HAP-1 (cell line): ENCODE measurements around the gene STUM.
"Not testable (repeated sequence)": the region's sequence is repeated elsewhere in the genome, so short reads cannot be mapped to it uniquely, and the experiment has no call there.

Experiments
- DNase-seq, 2 experiments: peaks; one replicate each; pipeline ENCODE4 v3.0.0-alpha.2; 2016 to 2020; ENCODE audit warnings: low spot score in 2 of 2
- H3K27me3 ChIP-seq: fragments of 250-450 bp; sonication (Bioruptor Pico); 2 replicates; pipeline ENCODE4 v1.5.1; 2020; ENCODE audit warnings: low read depth, mild to moderate bottlenecking, moderate library complexity
- H3K36me3 ChIP-seq: fragments of 250-450 bp; sonication (Bioruptor Pico); replicated peaks from 2 replicates; pipeline ENCODE4 v1.5.1; 2020; ENCODE audit warnings: mild to moderate bottlenecking
- H3K4me1 ChIP-seq: fragments of 250-450 bp; sonication (Bioruptor Pico); 2 replicates; pipeline ENCODE4 v1.5.1; 2020; ENCODE audit warnings: mild to moderate bottlenecking
- H3K4me3 ChIP-seq: fragments of 250-450 bp; sonication (Bioruptor Pico); 2 replicates; pipeline ENCODE4 v1.5.1; 2020; ENCODE audit warnings: mild to moderate bottlenecking, moderate library complexity
- H3K9me3 ChIP-seq: fragments of 250-450 bp; sonication (Bioruptor Pico); 2 replicates; pipeline ENCODE4 v1.5.1; 2020; ENCODE audit warnings: mild to moderate bottlenecking, moderate library complexity
- in situ Hi-C: fragments of 300-500 bp; cut with MboI; formaldehyde crosslinking; loops from 3 replicates; pipeline ENCODE4 v1.14.3; 2020; ENCODE audit warnings: low sequenced_read_pairs, inconsistent platforms, mixed read lengths

Gene STUM

GRCh38 chr1:226611301-226611700, 62.7 kb downstream of the STUM start:
- Histone ChIP-seq H3K4me3 (no peak overlapping the region), H3K9me3 (no peaks in the 10 kb centered on the region), H3K27me3 (no peaks in the 10 kb centered on the region; the same call in 1 of the 2 replicates), H3K36me3 (no peaks in the 10 kb centered on the region), H3K4me1 (peaks cover 3% of the 10 kb centered on the region)
- in situ Hi-C loops = no loop called here
- no peak for DNase-seq

GRCh38 chr1:226611980-226612379, 63.4 kb downstream of the STUM start:
- H3K4me1 ChIP-seq, in situ Hi-C loops, DNase-seq, H3K27me3 ChIP-seq, H3K9me3 ChIP-seq, H3K4me3 ChIP-seq, H3K36me3 ChIP-seq: not testable (repeated sequence)

GRCh38 chr1:226615876-226616275, 67.3 kb downstream of the STUM start:
- Histone ChIP-seq H3K4me3 (no peak overlapping the region), H3K36me3 (no peaks in the 10 kb centered on the region), H3K27me3 (no peaks in the 10 kb centered on the region; the same call in 1 of the 2 replicates), H3K4me1 (no peaks in the 10 kb centered on the region), H3K9me3 (no peaks in the 10 kb centered on the region)
- in situ Hi-C loops = no loop called here
- no peak for DNase-seq

- Histone ChIP-seq H3K9me3 (no peaks in the 10 kb centered on the region), H3K27me3 (peaks cover under 1% of the 10 kb centered on the region; the same call in 1 of the 2 replicates), H3K4me1 (no peaks in the 10 kb centered on the region), H3K36me3 (no peaks in the 10 kb centered on the region), H3K4me3 (no peak overlapping the region)
- in situ Hi-C loops = no loop called here
- DNase-seq = no peak
These were observed 68.1 kb downstream of the STUM start for GRCh38 chr1:226616636-226617035.

GRCh38 chr1:226617109-226617508, 68.5 kb downstream of the STUM start:
- in situ Hi-C loops = no loop called here
- no peaks in the 10 kb centered on the region for H3K9me3 ChIP-seq
- H3K36me3 ChIP-seq = no peaks in the 10 kb centered on the region
- no peak for DNase-seq
- H3K27me3 ChIP-seq = peaks cover 5% of the 10 kb centered on the region; the same call in 1 of the 2 replicates
- no peaks in the 10 kb centered on the region for H3K4me1 ChIP-seq
- no peak overlapping the region for H3K4me3 ChIP-seq

GRCh38 chr1:226617719-226618118, 69.2 kb downstream of the STUM start:
- H3K9me3 ChIP-seq, in situ Hi-C loops, H3K4me1 ChIP-seq, H3K36me3 ChIP-seq, H3K27me3 ChIP-seq, H3K4me3 ChIP-seq, DNase-seq: not testable (repeated sequence)

GRCh38 chr1:226618380-226618779, 69.8 kb downstream of the STUM start:
- Histone ChIP-seq H3K36me3 (no peaks in the 10 kb centered on the region), H3K4me3 (no peak overlapping the region), H3K4me1 (no peaks in the 10 kb centered on the region), H3K27me3 (peaks cover 5% of the 10 kb centered on the region; the same call in 1 of the 2 replicates), H3K9me3 (no peaks in the 10 kb centered on the region)
- in situ Hi-C loops = no loop called here
- DNase-seq = no peak

GRCh38 chr1:226619031-226619430, 70.5 kb downstream of the STUM start:
- H3K9me3 ChIP-seq = no peaks in the 10 kb centered on the region

GRCh38 chr1:226622012-226622411, 73.4 kb downstream of the STUM start:
- no peaks in the 10 kb centered on the region for H3K4me1 ChIP-seq
- in situ Hi-C loops = no loop called here
- H3K4me3 ChIP-seq = no peak overlapping the region
- H3K9me3 ChIP-seq = no peaks in the 10 kb centered on the region
- no peaks in the 10 kb centered on the region for H3K36me3 ChIP-seq
- H3K27me3 ChIP-seq = peaks cover 5% of the 10 kb centered on the region; the same call in 1 of the 2 replicates
- DNase-seq = no peak

More at GRCh38 chr1:226619031-226619430, 70.5 kb downstream of the STUM start:
- Histone ChIP-seq H3K36me3 (no peaks in the 10 kb centered on the region), H3K4me3 (no peak overlapping the region), H3K4me1 (no peaks in the 10 kb centered on the region), H3K27me3 (peaks cover 5% of the 10 kb centered on the region; the same call in 1 of the 2 replicates)
- DNase-seq = no peak
- in situ Hi-C loops = no loop called here

- in situ Hi-C loops = no loop called here
- H3K36me3 ChIP-seq = no peaks in the 10 kb centered on the region
- no peak overlapping the region for H3K4me3 ChIP-seq
- H3K27me3 ChIP-seq = peaks cover 5% of the 10 kb centered on the region; the same call in 1 of the 2 replicates
- H3K9me3 ChIP-seq = no peaks in the 10 kb centered on the region
- H3K4me1 ChIP-seq = no peaks in the 10 kb centered on the region
- DNase-seq = no peak
These were observed 76.0 kb downstream of the STUM start for GRCh38 chr1:226624526-226624925.

- Histone ChIP-seq H3K36me3 (no peaks in the 10 kb centered on the region), H3K9me3 (no peaks in the 10 kb centered on the region), H3K4me1 (no peaks in the 10 kb centered on the region), H3K4me3 (no peak overlapping the region), H3K27me3 (peaks cover 5% of the 10 kb centered on the region; the same call in 1 of the 2 replicates)
- DNase-seq = no peak
- in situ Hi-C loops = no loop called here
These were observed 76.8 kb downstream of the STUM start for GRCh38 chr1:226625326-226625725.

GRCh38 chr1:226625832-226626576, 77.4 kb downstream of the STUM start:
- Histone ChIP-seq H3K4me3 (no peak overlapping the region), H3K4me1 (no peaks in the 10 kb centered on the region), H3K27me3 (peaks cover 5% of the 10 kb centered on the region; the same call in 1 of the 2 replicates), H3K9me3 (no peaks in the 10 kb centered on the region), H3K36me3 (no peaks in the 10 kb centered on the region)
- in situ Hi-C loops = no loop called here
- no peak for DNase-seq

GRCh38 chr1:226626577-226626956, 78.0 kb downstream of the STUM start:
- H3K4me1 ChIP-seq = no peaks in the 10 kb centered on the region
- peaks cover 5% of the 10 kb centered on the region; the same call in 1 of the 2 replicates for H3K27me3 ChIP-seq
- DNase-seq = peak; percentile 53 to 82
- H3K36me3 ChIP-seq = no peaks in the 10 kb centered on the region
- no peaks in the 10 kb centered on the region for H3K9me3 ChIP-seq
- H3K4me3 ChIP-seq = no peak overlapping the region
- in situ Hi-C loops = no loop called here

GRCh38 chr1:226627050-226627755, 78.6 kb downstream of the STUM start:
- DNase-seq = no peak
- no peaks in the 10 kb centered on the region for H3K36me3 ChIP-seq
- H3K9me3 ChIP-seq = no peaks in the 10 kb centered on the region
- H3K4me3 ChIP-seq = no peak overlapping the region
- in situ Hi-C loops = no loop called here
- H3K4me1 ChIP-seq = no peaks in the 10 kb centered on the region
- no peaks in the 10 kb centered on the region for H3K27me3 ChIP-seq
